Measurements from ENCODE around the gene DHH. TPM values are rescaled to one million over a fixed set of nuclear protein-coding genes. Genes with fewer than 3 reads are reported as not detected.
"Not testable (repeated sequence)": the region's sequence is repeated elsewhere in the genome, so short reads cannot be mapped to it uniquely, and the experiment has no call there.

DHH gene
- total RNA-seq (under 1 TPM; 0.17 to 0.44 TPM), total RNA-seq (0.23 to 1.3 reads per million in 2 donors)

GRCh38 chr12:49094160-49094974, at the start of gene DHH:
DHH (minus strand) TSS chr12:49094801; CDS start chr12:49094512, 289 bp downstream.
- peak within 1 kb of the TSS; percentile 57 for H3K4me3 Mint-ChIP-seq
- H3K9me3 ChIP-seq (ENCODE audit: control insufficient read depth, low read length, poor library complexity, severe bottlenecking) = no peaks in the 10 kb centered on the region
- ATAC-seq (peak; percentile 19), DNase-seq (no peak)
- H3K36me3 Mint-ChIP-seq (ENCODE audit: low read depth) = peaks cover 6% of the 10 kb centered on the region
- H3K27me3 Mint-ChIP-seq = peaks cover 46% of the 10 kb centered on the region
- H3K27ac Mint-ChIP-seq = peak within 1 kb of the TSS; percentile 73
- H3K4me1 Mint-ChIP-seq = peaks cover 33% of the 10 kb centered on the region

- ATAC-seq (no peak), DNase-seq (no peak)
- H3K4me1 Mint-ChIP-seq = peaks cover 12% of the 10 kb centered on the region
- H3K4me3 Mint-ChIP-seq = no peak overlapping the region
- no peaks in the 10 kb centered on the region for H3K9me3 ChIP-seq (ENCODE audit: control insufficient read depth, low read length, poor library complexity, severe bottlenecking)
- H3K27me3 Mint-ChIP-seq = no peaks in the 10 kb centered on the region
- peaks cover 4% of the 10 kb centered on the region for H3K36me3 Mint-ChIP-seq (ENCODE audit: low read depth)
- H3K27ac Mint-ChIP-seq = no peak overlapping the region
Measured at GRCh38 chr12:49144384-49144783, 49.8 kb upstream of the DHH start.

- ATAC-seq (no peak), DNase-seq (no peak)
- no peaks in the 10 kb centered on the region for H3K27me3 Mint-ChIP-seq
- no peak overlapping the region for H3K27ac Mint-ChIP-seq
- no peaks in the 10 kb centered on the region for H3K36me3 Mint-ChIP-seq (ENCODE audit: low read depth)
- H3K9me3 ChIP-seq (ENCODE audit: control insufficient read depth, low read length, poor library complexity, severe bottlenecking) = no peaks in the 10 kb centered on the region
- H3K4me3 Mint-ChIP-seq = no peak overlapping the region
- peaks cover 7% of the 10 kb centered on the region for H3K4me1 Mint-ChIP-seq
Measured at GRCh38 chr12:49138999-49139398, 44.4 kb upstream of the DHH start.

DNA sequence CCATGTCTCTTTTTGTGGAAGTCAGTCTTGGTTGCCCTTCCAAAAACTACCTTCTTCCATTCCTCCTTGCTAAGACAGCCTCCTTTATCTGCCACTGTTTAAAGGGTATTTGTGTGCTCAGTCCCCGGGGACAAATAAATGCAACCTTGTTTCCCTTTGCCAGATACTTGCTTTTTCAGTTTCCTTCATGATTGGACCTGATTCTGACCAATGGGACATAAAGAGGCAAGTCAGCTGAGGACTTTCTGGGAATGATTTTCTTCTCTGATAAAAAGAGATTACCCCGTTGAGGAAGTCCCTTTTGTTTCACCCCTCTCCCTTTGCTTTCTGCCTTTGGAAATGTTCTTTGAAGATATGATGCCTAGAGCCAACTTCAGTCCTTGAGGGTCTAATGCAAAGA, 44.0 kb upstream of the DHH start:
- ATAC-seq (no peak), DNase-seq (no peak)
- Mint-ChIP-seq H3K4me3 (no peak overlapping the region), H3K27ac (no peak overlapping the region), H3K27me3 (no peaks in the 10 kb centered on the region), H3K36me3 (ENCODE audit: low read depth) (no peaks in the 10 kb centered on the region), H3K4me1 (peaks cover 7% of the 10 kb centered on the region)
- H3K9me3 ChIP-seq (ENCODE audit: control insufficient read depth, low read length, poor library complexity, severe bottlenecking) = no peaks in the 10 kb centered on the region

GRCh38 chr12:49137476-49137875, 42.9 kb upstream of the DHH start:
- H3K36me3 Mint-ChIP-seq (ENCODE audit: low read depth) = no peaks in the 10 kb centered on the region
- no peak overlapping the region for H3K27ac Mint-ChIP-seq
- H3K4me3 Mint-ChIP-seq = no peak overlapping the region
- H3K9me3 ChIP-seq (ENCODE audit: control insufficient read depth, low read length, poor library complexity, severe bottlenecking) = no peaks in the 10 kb centered on the region
- no peak for ATAC-seq
- no peaks in the 10 kb centered on the region for H3K27me3 Mint-ChIP-seq
- DNase-seq = no peak
- H3K4me1 Mint-ChIP-seq = peaks cover 5% of the 10 kb centered on the region

- not testable (repeated sequence) for H3K4me3 Mint-ChIP-seq; ATAC-seq; H3K27me3 Mint-ChIP-seq; H3K36me3 Mint-ChIP-seq (ENCODE audit: low read depth); H3K9me3 ChIP-seq (ENCODE audit: control insufficient read depth, low read length, poor library complexity, severe bottlenecking); H3K27ac Mint-ChIP-seq; DNase-seq; H3K4me1 Mint-ChIP-seq
Measured at GRCh38 chr12:49136997-49137396, 42.4 kb upstream of the DHH start.

GRCh38 chr12:49133590-49133989, 39.0 kb upstream of the DHH start:
- Mint-ChIP-seq H3K4me1 (peaks cover 29% of the 10 kb centered on the region), H3K4me3 (no peak overlapping the region), H3K27me3 (no peaks in the 10 kb centered on the region), H3K36me3 (ENCODE audit: low read depth) (no peaks in the 10 kb centered on the region), H3K27ac (no peak overlapping the region)
- DNase-seq (no peak), ATAC-seq (no peak)
- H3K9me3 ChIP-seq (ENCODE audit: control insufficient read depth, low read length, poor library complexity, severe bottlenecking) = no peaks in the 10 kb centered on the region

DNA sequence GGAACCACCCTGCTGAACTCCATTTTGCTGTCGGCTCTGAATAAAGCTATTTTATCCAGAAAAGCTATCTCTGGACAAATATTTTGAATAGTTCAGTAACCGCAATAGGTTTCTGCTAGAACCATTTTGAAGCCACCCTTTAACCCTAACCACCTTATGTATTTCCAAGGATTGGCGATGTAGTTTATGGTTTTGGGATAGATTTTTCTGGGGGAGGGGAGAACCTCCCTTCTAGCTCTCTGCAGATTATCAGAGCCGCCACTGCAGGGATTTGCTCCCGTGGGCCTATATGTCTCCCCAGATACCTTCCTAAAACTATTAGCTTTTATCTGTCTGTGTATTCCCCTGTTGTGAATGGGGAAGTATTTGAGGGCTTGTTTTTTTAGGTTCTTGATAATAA, 38.4 kb upstream of the DHH start:
- no peak overlapping the region for H3K4me3 Mint-ChIP-seq
- no peaks in the 10 kb centered on the region for H3K36me3 Mint-ChIP-seq (ENCODE audit: low read depth)
- H3K27me3 Mint-ChIP-seq = no peaks in the 10 kb centered on the region
- H3K4me1 Mint-ChIP-seq = peaks cover 29% of the 10 kb centered on the region
- H3K9me3 ChIP-seq (ENCODE audit: control insufficient read depth, low read length, poor library complexity, severe bottlenecking) = no peaks in the 10 kb centered on the region
- H3K27ac Mint-ChIP-seq = no peak overlapping the region
- ATAC-seq = no peak
- no peak for DNase-seq

GRCh38 chr12:49131894-49132461, 37.4 kb upstream of the DHH start:
- Mint-ChIP-seq H3K27ac (peak overlapping the region; percentile 98), H3K27me3 (no peaks in the 10 kb centered on the region), H3K4me1 (peaks cover 35% of the 10 kb centered on the region), H3K36me3 (ENCODE audit: low read depth) (peaks cover 3% of the 10 kb centered on the region), H3K4me3 (peak overlapping the region; percentile 98)
- ATAC-seq (no peak), DNase-seq (no peak)
- H3K9me3 ChIP-seq (ENCODE audit: control insufficient read depth, low read length, poor library complexity, severe bottlenecking) = no peaks in the 10 kb centered on the region

- DNase-seq (peak; percentile 85 to 89 (median 87)), ATAC-seq (peak; percentile 82)
- Mint-ChIP-seq H3K27ac (peak within 1 kb of the TSS; percentile 98), H3K27me3 (no peaks in the 10 kb centered on the region), H3K4me1 (peaks cover 38% of the 10 kb centered on the region), H3K36me3 (ENCODE audit: low read depth) (peaks cover 4% of the 10 kb centered on the region), H3K4me3 (peak within 1 kb of the TSS; percentile 98)
- no peaks in the 10 kb centered on the region for H3K9me3 ChIP-seq (ENCODE audit: control insufficient read depth, low read length, poor library complexity, severe bottlenecking)
Measured at GRCh38 chr12:49131051-49131893, 36.7 kb upstream of the DHH start, which contains the start of gene TUBA1B. TUBA1B (minus strand) TSS chr12:49131395; CDS start chr12:49131300, 95 bp downstream.

DNA sequence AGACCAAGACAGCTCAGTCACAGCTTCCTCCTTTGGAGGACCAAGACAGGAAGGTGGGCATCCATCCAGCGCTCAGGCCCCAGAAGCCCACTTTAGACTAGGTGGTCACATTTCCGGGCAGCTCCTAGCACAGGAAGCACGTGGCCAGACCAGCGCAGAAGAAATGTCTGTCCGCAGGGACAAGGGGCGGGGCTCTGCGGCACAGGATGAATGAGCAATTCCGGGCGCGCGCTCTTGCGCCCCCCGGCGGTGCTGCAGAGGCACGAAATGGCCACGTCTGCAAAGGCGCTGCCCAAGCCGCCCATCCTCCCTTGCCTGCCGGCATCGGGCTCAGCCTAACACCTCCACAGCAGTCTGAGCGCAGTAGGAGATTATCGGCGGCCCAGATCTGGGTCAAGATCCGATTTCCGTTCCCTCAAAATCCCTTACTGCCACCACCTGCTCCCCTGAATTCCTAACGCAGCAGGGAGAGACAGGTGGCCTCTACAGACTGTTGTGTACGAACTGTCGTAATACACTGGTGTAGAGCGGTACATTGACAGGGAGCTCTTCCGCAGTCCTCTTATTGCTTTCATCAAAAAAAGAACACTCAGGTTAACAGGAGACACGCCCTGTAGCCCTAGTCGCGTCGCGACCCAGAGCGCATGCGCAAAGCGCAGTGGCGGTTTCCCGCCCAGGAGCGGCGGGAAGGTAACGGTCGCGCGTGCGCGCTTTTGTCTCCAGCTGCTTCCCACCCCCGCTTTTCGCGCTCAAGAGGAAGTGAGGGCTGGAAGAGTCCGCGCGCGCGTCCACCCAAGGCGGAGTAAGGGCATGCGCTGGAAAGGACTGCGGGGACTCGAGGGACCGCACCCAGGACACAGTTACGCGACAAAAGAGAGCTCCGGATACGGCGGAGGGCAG, 35.8 kb upstream of the DHH start:
- peaks cover 38% of the 10 kb centered on the region for H3K4me1 Mint-ChIP-seq
- peak overlapping the region; percentile 98 for H3K27ac Mint-ChIP-seq
- H3K9me3 ChIP-seq (ENCODE audit: control insufficient read depth, low read length, poor library complexity, severe bottlenecking) = no peaks in the 10 kb centered on the region
- DNase-seq = peak; percentile 90
- peak; percentile 72 for ATAC-seq
- no peaks in the 10 kb centered on the region for H3K27me3 Mint-ChIP-seq
- peaks cover 4% of the 10 kb centered on the region for H3K36me3 Mint-ChIP-seq (ENCODE audit: low read depth)
- peak overlapping the region; percentile 98 for H3K4me3 Mint-ChIP-seq

GRCh38 chr12:49129332-49130150, 34.9 kb upstream of the DHH start:
- no peaks in the 10 kb centered on the region for H3K9me3 ChIP-seq (ENCODE audit: control insufficient read depth, low read length, poor library complexity, severe bottlenecking)
- DNase-seq (no peak), ATAC-seq (no peak)
- H3K4me1 Mint-ChIP-seq = peaks cover 38% of the 10 kb centered on the region
- peak overlapping the region; percentile 98 for H3K4me3 Mint-ChIP-seq
- H3K27me3 Mint-ChIP-seq = no peaks in the 10 kb centered on the region
- peaks cover 4% of the 10 kb centered on the region for H3K36me3 Mint-ChIP-seq (ENCODE audit: low read depth)
- peak overlapping the region; percentile 98 for H3K27ac Mint-ChIP-seq

Measured in T-helper 17 cell (primary cell).